ENCODE measurements around the gene PCDHGC4. TPM values are rescaled to one million over a fixed set of nuclear protein-coding genes. Genes with fewer than 3 reads are reported as not detected.

Gene PCDHGC4
- total RNA-seq, 1 experiment from 2014 or later = 0.57 TPM

- TF ChIP-seq CTCF (IDR thresholded peaks at IDR 0.05) (no peak), REST (IDR thresholded peaks at IDR 0.05; ENCODE audit: insufficient read depth in 1 of 2, low read depth in 2 of 2, low read length in 1 of 2) (no peak), POLR2AphosphoS5 (IDR thresholded peaks at IDR 0.05; ENCODE audit: low read depth, low read length) (no peak), SIN3A (IDR thresholded peaks at IDR 0.05; ENCODE audit: borderline replicate concordance, insufficient read depth, low read depth, low read length) (no peak), TCF7L2 (IDR thresholded peaks at IDR 0.05; ENCODE audit: low read depth, low read length) (no peak)
- H3K27me3 ChIP-seq (ENCODE audit: control insufficient read depth, insufficient read depth, low read length) = no peaks in the 10 kb centered on the region
- ATAC-seq (no peak), DNase-seq (ENCODE audit: low read depth, low spot score) (no peak)
- intact Hi-C loops (cut with micrococcal nuclease; ENCODE audit: unreplicated experiment) = no loop called here
- H3K4me1 ChIP-seq (ENCODE audit: control insufficient read depth, insufficient read depth, low read length) = no peaks in the 10 kb centered on the region
- no TSS peak for BruUV-seq (replicated peaks)
- no peak overlapping the region for H3K27ac ChIP-seq (ENCODE audit: low read length)
- H3K36me3 ChIP-seq (ENCODE audit: control insufficient read depth, insufficient read depth, low read length) = no peaks in the 10 kb centered on the region
- ChIA-PET CTCF (interaction anchor here (0.6 to 0.7 kb wide), 2 partner anchors 27 to 55 kb away, joined by 4 to 7 read pairs; no protein-coding TSS in a partner anchor), POLR2A (no interaction called here)
- in situ Hi-C loops (cut with HindIII; ENCODE audit: low pct_unique_long_range_greater_than_20kb, low sequenced_read_pairs) = no loop called here
- no peak overlapping the region for H3K4me3 ChIP-seq (ENCODE audit: low read depth in 2 of 2, low read length in 2 of 2)
- no peaks in the 10 kb centered on the region for H3K9me3 ChIP-seq (ENCODE audit: control insufficient read depth, insufficient read depth, low read depth, low read length)
These were observed 18.9 kb downstream of the PCDHGC4 start for GRCh38 chr5:141503681-141504080.

GRCh38 chr5:141504216-141504615 is 19.4 kb downstream of the PCDHGC4 start:
- BruUV-seq (replicated peaks) = no TSS peak
- intact Hi-C loops (cut with micrococcal nuclease; ENCODE audit: unreplicated experiment) (no loop called here), in situ Hi-C loops (cut with HindIII; ENCODE audit: low pct_unique_long_range_greater_than_20kb, low sequenced_read_pairs) (no loop called here)
- ATAC-seq (no peak), DNase-seq (ENCODE audit: low read depth, low spot score) (no peak)
- Histone ChIP-seq H3K9me3 (ENCODE audit: control insufficient read depth, insufficient read depth, low read depth, low read length) (no peaks in the 10 kb centered on the region), H3K27ac (ENCODE audit: low read length) (no peak overlapping the region), H3K36me3 (ENCODE audit: control insufficient read depth, insufficient read depth, low read length) (no peaks in the 10 kb centered on the region), H3K27me3 (ENCODE audit: control insufficient read depth, insufficient read depth, low read length) (no peaks in the 10 kb centered on the region), H3K4me1 (ENCODE audit: control insufficient read depth, insufficient read depth, low read length) (no peaks in the 10 kb centered on the region), H3K4me3 (ENCODE audit: low read depth in 2 of 2, low read length in 2 of 2) (no peak overlapping the region)
- CTCF ChIA-PET = interaction anchor here (1.1 kb wide), 1 partner anchor 24 kb away, joined by 3 read pairs; no protein-coding TSS in a partner anchor
- TF ChIP-seq CTCF (IDR thresholded peaks at IDR 0.05) (no peak), REST (IDR thresholded peaks at IDR 0.05; ENCODE audit: insufficient read depth in 1 of 2, low read depth in 2 of 2, low read length in 1 of 2) (no peak), POLR2AphosphoS5 (IDR thresholded peaks at IDR 0.05; ENCODE audit: low read depth, low read length) (no peak), TCF7L2 (IDR thresholded peaks at IDR 0.05; ENCODE audit: low read depth, low read length) (no peak), SIN3A (IDR thresholded peaks at IDR 0.05; ENCODE audit: borderline replicate concordance, insufficient read depth, low read depth, low read length) (no peak)
- POLR2A ChIA-PET = no interaction called here
